ENCODE data around the gene TTLL11.

DNA sequence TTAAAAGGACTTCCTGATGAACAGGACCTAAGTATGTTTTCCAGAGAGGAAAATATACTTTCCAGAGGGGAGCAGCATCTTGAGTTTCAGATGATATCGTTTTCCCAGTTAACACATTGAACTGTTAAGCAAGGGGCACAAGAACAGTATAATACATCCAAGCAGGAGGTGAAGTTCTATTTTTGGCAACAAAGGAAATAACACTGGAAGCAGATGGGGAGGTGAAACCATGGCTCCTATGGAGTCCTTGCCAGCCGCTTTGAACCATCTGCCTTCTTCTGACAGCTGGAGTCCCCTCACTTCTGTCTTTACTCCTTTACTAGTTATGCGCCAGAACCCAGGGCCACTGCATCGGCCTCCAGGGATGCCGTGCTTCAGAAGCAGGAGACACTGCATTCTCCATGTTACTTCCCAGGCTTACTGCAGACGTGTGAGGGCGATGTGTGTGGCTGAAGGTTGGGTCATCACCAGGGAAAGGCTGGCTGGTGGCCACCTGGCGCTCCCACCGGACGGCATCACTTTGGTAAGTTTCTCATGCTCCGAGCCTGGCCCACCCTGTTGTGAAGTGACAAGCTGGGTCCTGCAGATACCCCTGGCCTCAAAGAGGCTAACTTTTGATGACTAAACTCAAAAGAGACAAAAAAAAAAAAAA is 77.8 kb downstream of the TTLL11 start:
- no peak for TF ChIP-seq POLR2A (IDR thresholded peaks at IDR 0.05)
- TF ChIP-seq, protein P1, sequence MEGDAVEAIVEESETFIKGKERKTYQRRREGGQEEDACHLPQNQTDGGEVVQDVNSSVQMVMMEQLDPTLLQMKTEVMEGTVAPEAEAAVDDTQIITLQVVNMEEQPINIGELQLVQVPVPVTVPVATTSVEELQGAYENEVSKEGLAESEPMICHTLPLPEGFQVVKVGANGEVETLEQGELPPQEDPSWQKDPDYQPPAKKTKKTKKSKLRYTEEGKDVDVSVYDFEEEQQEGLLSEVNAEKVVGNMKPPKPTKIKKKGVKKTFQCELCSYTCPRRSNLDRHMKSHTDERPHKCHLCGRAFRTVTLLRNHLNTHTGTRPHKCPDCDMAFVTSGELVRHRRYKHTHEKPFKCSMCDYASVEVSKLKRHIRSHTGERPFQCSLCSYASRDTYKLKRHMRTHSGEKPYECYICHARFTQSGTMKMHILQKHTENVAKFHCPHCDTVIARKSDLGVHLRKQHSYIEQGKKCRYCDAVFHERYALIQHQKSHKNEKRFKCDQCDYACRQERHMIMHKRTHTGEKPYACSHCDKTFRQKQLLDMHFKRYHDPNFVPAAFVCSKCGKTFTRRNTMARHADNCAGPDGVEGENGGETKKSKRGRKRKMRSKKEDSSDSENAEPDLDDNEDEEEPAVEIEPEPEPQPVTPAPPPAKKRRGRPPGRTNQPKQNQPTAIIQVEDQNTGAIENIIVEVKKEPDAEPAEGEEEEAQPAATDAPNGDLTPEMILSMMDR (IDR thresholded peaks at IDR 0.05 in 4 of 5, conservative IDR thresholded peaks at IDR 0.05 in 1 of 5) = no peak
